Progenitor cell of endocrine pancreas (in vitro differentiated cells): ENCODE measurements around the gene GNB5. TPM values are rescaled to one million over a fixed set of nuclear protein-coding genes. Genes with fewer than 3 reads are reported as not detected.

Experiments used
- DNase-seq: peaks from one replicate; pipeline ENCODE4 v3.0.0; 2021; ENCODE audit warnings: low spot score; ENCODE audit not compliant: unreplicated experiment
- H3K27ac Mint-ChIP-seq: 2 replicates; pipeline ENCODE4 v1.8.0; 2021; ENCODE audit warnings: mild to moderate bottlenecking, moderate library complexity, mixed read lengths
- H3K27me3 Mint-ChIP-seq: 2 replicates; pipeline ENCODE4 v1.8.0; 2021; ENCODE audit warnings: mixed read lengths
- H3K36me3 Mint-ChIP-seq: 2 replicates; pipeline ENCODE4 v1.8.0; 2022; ENCODE audit warnings: mixed read lengths; ENCODE audit not compliant: insufficient read depth
- H3K4me1 Mint-ChIP-seq: 2 replicates; pipeline ENCODE4 v1.8.0; 2021; ENCODE audit warnings: low read depth, mixed read lengths
- H3K4me3 Mint-ChIP-seq: 2 replicates; pipeline ENCODE4 v1.8.0; 2021; ENCODE audit warnings: low read depth, mild to moderate bottlenecking, moderate library complexity, mixed read lengths
- H3K9me3 Mint-ChIP-seq: 2 replicates; pipeline ENCODE4 v1.8.0; 2021; ENCODE audit warnings: low read depth, mixed read lengths
- total RNA-seq: library from RNA; stranded (reverse); gene quantifications from 2 replicates; pipeline ENCODE4 v1.2.1, GENCODE V29; 2021
- TF ChIP-seq, protein P1 (sequence below): fragments of 200-600 bp; sonication (generic); IDR thresholded peaks from one replicate; pipeline ENCODE4 v1.5.0; 2021; ENCODE audit warnings: antibody characterized with exemption, mild to moderate bottlenecking; ENCODE audit not compliant: unreplicated experiment

GNB5 gene
- total RNA-seq, 1 donor from 2014 or later = 56.0 TPM

DNA sequence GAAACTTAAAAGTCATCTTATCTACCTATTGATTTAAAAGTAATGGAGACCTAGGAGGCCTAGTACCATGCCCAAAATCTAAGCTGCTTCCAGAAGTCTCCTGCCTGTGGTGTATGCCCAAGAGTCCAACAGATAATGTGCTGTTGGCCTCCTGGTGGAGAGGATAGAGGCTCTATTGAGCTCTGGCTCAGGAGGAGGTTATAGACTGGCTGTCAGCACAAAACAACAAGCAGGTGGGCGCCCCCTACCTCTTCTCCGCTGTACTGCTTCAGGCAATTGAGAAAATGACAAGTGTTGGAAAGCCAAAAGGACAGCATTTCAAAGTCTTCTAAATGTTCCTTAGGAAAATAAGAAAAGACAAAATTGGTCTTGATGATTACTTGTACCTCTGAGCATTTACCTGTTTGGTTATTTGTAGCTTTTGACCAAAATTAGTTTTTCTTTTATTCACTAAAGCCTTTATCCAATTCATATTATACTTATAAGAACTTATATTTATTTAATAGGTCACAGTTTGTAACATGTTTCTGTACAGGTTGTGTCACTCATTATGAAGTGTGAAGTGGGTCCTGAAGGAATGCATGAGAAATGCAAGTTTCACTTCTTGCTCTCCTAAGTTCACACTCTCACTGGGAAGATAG lies 17.2 kb upstream of the GNB5 start:
- peak; percentile 59 for DNase-seq
- H3K9me3 Mint-ChIP-seq = no peaks in the 10 kb centered on the region
- peaks cover 18% of the 10 kb centered on the region for H3K36me3 Mint-ChIP-seq
- TF ChIP-seq, protein P1, sequence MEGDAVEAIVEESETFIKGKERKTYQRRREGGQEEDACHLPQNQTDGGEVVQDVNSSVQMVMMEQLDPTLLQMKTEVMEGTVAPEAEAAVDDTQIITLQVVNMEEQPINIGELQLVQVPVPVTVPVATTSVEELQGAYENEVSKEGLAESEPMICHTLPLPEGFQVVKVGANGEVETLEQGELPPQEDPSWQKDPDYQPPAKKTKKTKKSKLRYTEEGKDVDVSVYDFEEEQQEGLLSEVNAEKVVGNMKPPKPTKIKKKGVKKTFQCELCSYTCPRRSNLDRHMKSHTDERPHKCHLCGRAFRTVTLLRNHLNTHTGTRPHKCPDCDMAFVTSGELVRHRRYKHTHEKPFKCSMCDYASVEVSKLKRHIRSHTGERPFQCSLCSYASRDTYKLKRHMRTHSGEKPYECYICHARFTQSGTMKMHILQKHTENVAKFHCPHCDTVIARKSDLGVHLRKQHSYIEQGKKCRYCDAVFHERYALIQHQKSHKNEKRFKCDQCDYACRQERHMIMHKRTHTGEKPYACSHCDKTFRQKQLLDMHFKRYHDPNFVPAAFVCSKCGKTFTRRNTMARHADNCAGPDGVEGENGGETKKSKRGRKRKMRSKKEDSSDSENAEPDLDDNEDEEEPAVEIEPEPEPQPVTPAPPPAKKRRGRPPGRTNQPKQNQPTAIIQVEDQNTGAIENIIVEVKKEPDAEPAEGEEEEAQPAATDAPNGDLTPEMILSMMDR = peak; percentile 86
- H3K4me3 Mint-ChIP-seq = no peak overlapping the region
- H3K4me1 Mint-ChIP-seq = no peaks in the 10 kb centered on the region
- no peaks in the 10 kb centered on the region for H3K27me3 Mint-ChIP-seq
- no peak overlapping the region for H3K27ac Mint-ChIP-seq

DNA sequence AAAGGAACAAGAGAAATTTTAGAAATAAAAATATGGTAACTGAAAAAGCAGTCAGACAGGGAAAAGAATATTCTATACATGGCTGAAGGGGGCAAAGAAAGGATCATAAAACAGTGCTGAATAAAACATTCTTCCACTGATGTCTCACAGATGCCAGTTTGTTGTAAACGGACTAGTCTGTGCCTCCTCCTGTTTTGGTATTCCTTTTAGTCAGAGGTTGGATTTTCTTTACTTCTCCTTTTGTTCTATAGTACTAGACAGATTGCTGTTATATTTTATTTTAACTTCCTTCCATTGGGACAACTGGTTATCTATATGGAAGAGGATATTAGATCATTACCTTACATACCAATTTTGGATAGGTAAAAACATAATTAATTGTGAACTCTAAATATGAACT lies 16.0 kb upstream of the GNB5 start:
- H3K27me3 Mint-ChIP-seq = no peaks in the 10 kb centered on the region
- H3K4me1 Mint-ChIP-seq = no peaks in the 10 kb centered on the region
- H3K4me3 Mint-ChIP-seq = no peak overlapping the region
- no peaks in the 10 kb centered on the region for H3K9me3 Mint-ChIP-seq
- DNase-seq = no peak
- H3K36me3 Mint-ChIP-seq = peaks cover 18% of the 10 kb centered on the region
- TF ChIP-seq, protein P1 = no peak
- H3K27ac Mint-ChIP-seq = no peak overlapping the region

DNA sequence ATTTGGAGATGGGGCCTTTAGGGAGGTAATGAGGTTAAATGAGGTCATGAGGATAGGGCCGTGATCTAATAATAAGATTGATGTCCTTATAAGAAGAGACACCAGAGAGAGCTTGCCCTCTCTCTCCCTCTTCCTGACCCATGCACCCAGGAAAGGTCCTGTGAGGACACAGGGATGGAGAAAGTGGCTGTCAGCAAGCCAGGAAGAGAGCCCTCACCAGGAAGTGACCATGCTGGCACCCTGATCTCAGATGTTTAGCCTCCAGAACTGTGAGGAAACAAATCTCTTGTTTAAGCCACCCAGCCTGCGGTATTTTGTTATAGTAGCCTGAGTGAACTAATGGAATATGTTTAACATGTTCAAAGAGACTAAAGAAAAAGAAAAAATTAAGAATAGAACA lies 15.3 kb upstream of the GNB5 start:
- Mint-ChIP-seq H3K36me3 (peaks cover 16% of the 10 kb centered on the region), H3K27me3 (no peaks in the 10 kb centered on the region), H3K4me1 (no peaks in the 10 kb centered on the region), H3K9me3 (no peaks in the 10 kb centered on the region), H3K27ac (peak overlapping the region; percentile 62), H3K4me3 (no peak overlapping the region)
- TF ChIP-seq, protein P1 = no peak
- no peak for DNase-seq

DNA sequence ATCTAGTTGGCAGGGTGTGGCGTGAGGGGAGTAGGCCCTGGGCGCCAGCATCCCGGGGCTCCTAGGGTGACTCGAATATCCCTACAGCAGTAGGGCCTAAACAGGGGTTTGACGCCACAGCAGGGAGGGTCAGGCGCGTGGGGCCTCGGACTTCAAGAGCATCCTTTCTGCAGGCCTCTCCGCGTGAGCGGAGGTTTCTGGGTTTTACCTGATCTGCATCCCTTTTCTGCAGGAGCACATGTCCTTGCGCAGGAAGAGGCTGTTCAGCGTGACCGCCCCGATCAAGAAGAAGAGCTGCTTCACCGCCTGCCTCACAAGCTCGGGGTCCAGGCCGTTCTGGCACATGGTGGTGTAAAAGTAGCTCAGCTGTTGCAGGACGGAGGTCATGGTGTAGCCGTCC lies 13.5 kb upstream of the GNB5 start:
- peaks cover 18% of the 10 kb centered on the region for H3K36me3 Mint-ChIP-seq
- H3K27ac Mint-ChIP-seq = peak overlapping the region; percentile 46
- H3K4me1 Mint-ChIP-seq = no peaks in the 10 kb centered on the region
- no peak overlapping the region for H3K4me3 Mint-ChIP-seq
- DNase-seq = no peak
- no peaks in the 10 kb centered on the region for H3K9me3 Mint-ChIP-seq
- no peaks in the 10 kb centered on the region for H3K27me3 Mint-ChIP-seq
- TF ChIP-seq, protein P1 = no peak

DNA sequence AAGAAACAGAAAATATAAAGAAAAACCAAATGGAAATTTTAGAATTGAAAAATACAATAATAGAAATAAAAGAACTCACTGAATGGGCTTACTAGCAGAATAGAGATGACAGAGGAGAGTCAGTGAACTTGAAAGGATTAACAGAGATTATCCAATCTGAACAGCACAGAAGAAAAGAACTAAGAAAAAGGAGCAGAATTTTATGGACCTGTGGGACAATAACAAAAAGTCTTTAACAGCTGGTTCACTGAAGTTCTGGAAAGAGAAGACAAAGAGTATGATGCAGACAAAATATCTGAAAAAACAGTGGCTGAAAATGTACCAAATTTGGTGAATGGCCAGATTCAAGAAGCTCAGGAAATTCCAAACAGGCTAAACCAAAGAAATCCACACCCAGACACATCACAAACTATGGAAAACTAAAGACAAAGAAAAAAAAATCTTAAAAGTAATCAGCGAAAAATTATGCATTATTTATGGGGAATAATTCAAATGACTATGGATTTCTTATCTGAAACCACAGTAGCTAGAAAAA lies 9.7 kb upstream of the GNB5 start:
- H3K27ac Mint-ChIP-seq = no peak overlapping the region
- TF ChIP-seq, protein P1 = no peak
- H3K36me3 Mint-ChIP-seq = peaks cover 17% of the 10 kb centered on the region
- H3K9me3 Mint-ChIP-seq = no peaks in the 10 kb centered on the region
- no peaks in the 10 kb centered on the region for H3K4me1 Mint-ChIP-seq
- DNase-seq = no peak
- H3K27me3 Mint-ChIP-seq = no peaks in the 10 kb centered on the region
- no peak overlapping the region for H3K4me3 Mint-ChIP-seq
